GM23338 (cell line): ENCODE results near the gene FCRLA. TPM values are rescaled to one million over a fixed set of nuclear protein-coding genes. Genes with fewer than 3 reads are reported as not detected.
"Not testable (repeated sequence)": the region's sequence is repeated elsewhere in the genome, so short reads cannot be mapped to it uniquely, and the experiment has no call there.

Experiments
- ATAC-seq: fragments of 200-7000 bp; cut with Tn5 transposase; 3 replicates; pipeline ENCODE4 v1.9.1; 2020
- DNase-seq: peaks from one replicate; pipeline ENCODE4 v3.0.0-alpha.2; 2015; ENCODE audit warnings: low spot score
- H2AFZ ChIP-seq: fragments of 200-600 bp; sonication (generic); 2 replicates; pipeline ENCODE4 v1.8.0; 2016; ENCODE audit warnings: antibody characterized with exemption, mild to moderate bottlenecking, moderate library complexity
- H3F3A ChIP-seq: fragments of 200-600 bp; sonication (generic); replicated peaks from 2 replicates; pipeline ENCODE4 v1.8.0; 2017; ENCODE audit warnings: antibody characterized with exemption, mixed run types, low read depth
- H3K27ac ChIP-seq: fragments of 200-600 bp; sonication (generic); 2 replicates; pipeline ENCODE4 v1.6.1; 2016; ENCODE audit warnings: low read depth
- H3K27me3 ChIP-seq: fragments of 200-600 bp; sonication (generic); 2 replicates; pipeline ENCODE4 v1.8.0; 2016; ENCODE audit warnings: mild to moderate bottlenecking, mixed run types, moderate library complexity; ENCODE audit not compliant: insufficient read depth
- H3K36me3 ChIP-seq: fragments of 200-600 bp; sonication (generic); 2 replicates; pipeline ENCODE4 v1.8.0; 2016; ENCODE audit warnings: mild to moderate bottlenecking; ENCODE audit not compliant: insufficient read depth
- H3K4me1 ChIP-seq: fragments of 200-600 bp; sonication (generic); 2 replicates; pipeline ENCODE4 v1.8.0; 2016; ENCODE audit warnings: mild to moderate bottlenecking, moderate library complexity; ENCODE audit not compliant: insufficient read depth
- H3K4me2 ChIP-seq: fragments of 200-600 bp; sonication (generic); 2 replicates; pipeline ENCODE4 v1.7.1; 2017; ENCODE audit warnings: mixed run types
- H3K4me3 ChIP-seq: fragments of 200-600 bp; sonication (generic); 2 replicates; pipeline ENCODE4 v1.6.1; 2016; ENCODE audit warnings: mixed run types
- H3K79me2 ChIP-seq: fragments of 200-600 bp; sonication (generic); replicated peaks from 2 replicates; pipeline ENCODE4 v1.8.0; 2017; ENCODE audit warnings: mild to moderate bottlenecking; ENCODE audit not compliant: insufficient read depth
- H3K9me2 ChIP-seq: fragments of 200-600 bp; sonication (generic); 2 replicates; pipeline ENCODE4 v1.8.0; 2017; ENCODE audit not compliant: insufficient read depth
- H4K20me1 ChIP-seq: fragments of 200-600 bp; sonication (generic); replicated peaks from 2 replicates; pipeline ENCODE4 v1.8.0; 2017; ENCODE audit warnings: mild to moderate bottlenecking; ENCODE audit not compliant: insufficient read depth
- H3K27ac Mint-ChIP-seq: 2 replicates; pipeline ENCODE4 v1.8.0; 2020; ENCODE audit warnings: inconsistent platforms, mild to moderate bottlenecking, moderate library complexity, mixed read lengths
- H3K27me3 Mint-ChIP-seq: 3 replicates; pipeline ENCODE4 v1.8.0; 2022; ENCODE audit warnings: low read depth, mild to moderate bottlenecking, moderate library complexity, mixed read lengths, inconsistent platforms; ENCODE audit not compliant: insufficient read depth, poor library complexity
- H3K36me3 Mint-ChIP-seq: 3 replicates; pipeline ENCODE4 v1.8.0; 2021; ENCODE audit warnings: low read depth, mild to moderate bottlenecking, inconsistent platforms, moderate library complexity, mixed read lengths
- H3K4me1 Mint-ChIP-seq: 3 replicates; pipeline ENCODE4 v1.8.0; 2020; ENCODE audit warnings: mild to moderate bottlenecking, inconsistent platforms, mixed read lengths
- H3K4me3 Mint-ChIP-seq: 3 replicates; pipeline ENCODE4 v1.8.0; 2021; ENCODE audit warnings: moderate library complexity, mild to moderate bottlenecking, inconsistent platforms, mixed read lengths
- H3K9me3 Mint-ChIP-seq: 3 replicates; pipeline ENCODE4 v1.8.0; 2020; ENCODE audit warnings: moderate library complexity, mild to moderate bottlenecking, inconsistent platforms, mixed read lengths
- polyA plus RNA-seq: library from polyadenylated mRNA; unstranded; fragments of >200 nt; fragmentation: Nextera tagmentation; extraction: Ambion mirVana; gene quantifications from 2 replicates; pipeline ENCODE4 v1.2.1, GENCODE V29; 2016
- total RNA-seq: library from RNA; depleted of rRNA; stranded (reverse); fragments of >200 nt; shearing (Covaris generic); gene quantifications from 2 replicates; pipeline ENCODE4 v1.2.3, GENCODE V29; 2014

Gene FCRLA
- total and polyA plus RNA-seq, 2 experiments from 2014 or later, result 0.24 TPM; not detected in 1

DNA sequence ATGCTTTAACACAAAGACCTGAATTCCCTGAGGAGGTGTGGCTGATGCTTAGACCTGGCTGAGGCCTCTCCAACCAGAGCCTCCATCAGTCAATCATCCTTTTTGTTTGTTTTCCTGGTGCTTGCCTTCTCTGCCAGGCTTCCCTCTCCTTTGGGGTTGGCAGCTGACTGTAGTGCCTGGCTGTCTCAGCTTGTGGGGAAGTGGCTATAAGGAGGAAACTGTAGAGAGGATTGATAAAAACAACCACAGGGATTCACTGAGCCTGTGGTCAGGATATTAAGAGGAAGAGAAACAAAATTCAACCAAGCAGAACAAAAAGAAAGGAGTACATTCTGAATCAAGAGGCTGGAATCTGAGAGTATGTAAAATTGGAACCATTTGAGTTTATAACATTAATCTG lies 48.5 kb upstream of the FCRLA start:
- H3K27me3 ChIP-seq, H3K27me3 Mint-ChIP-seq, H3K4me1 ChIP-seq, H3K4me3 Mint-ChIP-seq, H3F3A ChIP-seq, H4K20me1 ChIP-seq, H3K4me2 ChIP-seq, H3K36me3 Mint-ChIP-seq, H3K4me3 ChIP-seq, DNase-seq, H2AFZ ChIP-seq, H3K36me3 ChIP-seq, H3K27ac Mint-ChIP-seq, H3K9me3 Mint-ChIP-seq, H3K4me1 Mint-ChIP-seq, H3K79me2 ChIP-seq, H3K27ac ChIP-seq, H3K9me2 ChIP-seq: not testable (repeated sequence)
- ATAC-seq, result peak; percentile 40; the same call in 1 of the 3 replicates

DNA sequence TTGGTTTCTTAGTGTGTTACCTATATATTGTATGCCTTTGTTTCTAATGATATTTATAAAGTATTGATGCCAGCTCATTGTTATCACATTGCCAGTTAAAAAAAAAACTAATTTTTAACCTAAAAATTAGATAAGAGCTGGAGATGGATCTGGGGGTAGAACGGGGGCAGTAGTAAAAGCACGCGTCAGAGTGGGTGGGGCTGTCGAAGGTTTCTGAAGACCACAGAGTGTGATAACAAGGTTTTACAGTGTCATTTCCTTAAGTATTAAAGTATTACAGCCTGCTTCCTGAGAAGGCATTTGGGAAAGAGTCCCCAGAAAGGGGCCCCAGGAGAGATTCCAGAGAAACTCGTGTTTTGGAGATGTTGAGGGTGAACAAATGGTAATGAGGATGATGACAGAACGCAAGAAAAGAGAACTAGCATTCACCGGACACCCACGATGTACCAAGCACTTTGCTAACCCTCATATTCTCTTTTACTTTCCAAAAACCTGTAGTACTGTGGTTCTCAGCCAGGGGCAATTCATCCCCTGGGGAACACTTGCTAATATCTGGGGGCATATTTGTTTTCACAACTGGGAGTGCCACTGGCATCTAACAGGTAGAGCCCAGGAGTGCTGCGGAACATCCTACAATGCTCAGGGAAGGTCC lies 45.2 kb upstream of the FCRLA start:
- not testable (repeated sequence) for H3F3A ChIP-seq, H3K36me3 Mint-ChIP-seq, H3K36me3 ChIP-seq, H3K27ac ChIP-seq, DNase-seq, H3K4me2 ChIP-seq, H3K4me3 ChIP-seq, H3K27ac Mint-ChIP-seq, H3K9me3 Mint-ChIP-seq, H2AFZ ChIP-seq, H3K4me1 Mint-ChIP-seq, H3K4me1 ChIP-seq, ATAC-seq, H3K9me2 ChIP-seq, H3K79me2 ChIP-seq, H3K27me3 ChIP-seq, H3K27me3 Mint-ChIP-seq, H3K4me3 Mint-ChIP-seq, H4K20me1 ChIP-seq

DNA sequence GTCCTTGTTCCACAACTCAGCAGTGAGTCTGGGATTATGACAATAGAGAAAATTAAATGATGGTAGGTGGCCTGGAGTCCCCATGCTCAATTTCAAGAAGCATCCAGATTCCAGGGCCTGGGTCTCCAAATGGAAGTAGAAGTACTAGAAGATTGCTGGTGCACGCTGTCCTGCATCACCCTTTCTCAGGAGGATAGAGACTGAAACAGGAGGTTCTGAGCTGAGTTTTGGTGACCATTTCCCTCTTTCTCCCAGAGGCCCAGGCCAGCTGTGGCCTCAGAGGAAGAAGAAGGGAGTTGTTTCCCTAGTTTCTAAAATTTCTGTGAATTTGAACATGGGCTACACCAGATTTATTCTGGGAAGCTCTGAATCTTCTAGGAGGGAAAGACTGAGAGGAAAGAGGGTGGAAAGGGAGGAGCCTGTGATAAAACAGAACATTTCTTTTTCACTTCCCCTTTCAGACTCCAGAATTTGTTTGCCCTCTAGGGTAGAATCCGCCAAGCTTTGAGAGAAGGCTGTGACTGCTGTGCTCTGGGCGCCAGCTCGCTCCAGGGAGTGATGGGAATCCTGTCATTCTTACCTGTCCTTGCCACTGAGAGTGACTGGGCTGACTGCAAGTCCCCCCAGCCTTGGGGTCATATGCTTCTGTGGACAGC lies 44.2 kb upstream of the FCRLA start, which contains the start of gene FCGR2B:
Gene FCGR2B (plus strand): TSS at position 460 of the 656 bp plus-strand sequence. CDS start 99 bp downstream, at position 559.
- not testable (repeated sequence) for H3K79me2 ChIP-seq, H3K36me3 ChIP-seq, H3K9me2 ChIP-seq, H3K9me3 Mint-ChIP-seq, H3K27me3 Mint-ChIP-seq, H3K4me3 Mint-ChIP-seq, DNase-seq, H3K4me1 ChIP-seq, H3K27ac ChIP-seq, H4K20me1 ChIP-seq, H3K4me3 ChIP-seq, H3K36me3 Mint-ChIP-seq, H3K4me2 ChIP-seq, H2AFZ ChIP-seq, H3K4me1 Mint-ChIP-seq, ATAC-seq, H3F3A ChIP-seq, H3K27me3 ChIP-seq, H3K27ac Mint-ChIP-seq

DNA sequence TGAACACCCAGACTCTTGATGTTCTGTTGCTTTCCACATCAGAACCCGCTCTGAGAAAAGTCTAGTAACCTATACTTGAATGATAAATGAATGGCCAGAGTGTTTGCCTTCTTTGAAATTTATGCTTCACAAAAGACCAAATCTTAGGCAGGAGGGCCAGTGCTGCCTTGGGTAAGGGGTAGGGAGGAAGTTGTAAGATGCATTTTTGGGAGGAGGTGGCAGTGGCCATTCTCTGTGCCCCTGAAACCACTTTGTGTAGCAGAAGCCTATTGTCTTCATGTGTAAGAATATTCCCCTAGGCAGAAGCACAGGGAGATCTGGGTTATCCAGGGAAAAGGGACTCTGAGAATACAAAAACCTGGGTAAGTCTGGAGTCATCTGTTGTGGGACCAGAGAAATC lies 43.5 kb upstream of the FCRLA start:
- H3K36me3 Mint-ChIP-seq, H3K79me2 ChIP-seq, H3K4me1 Mint-ChIP-seq, H4K20me1 ChIP-seq, H3K27me3 Mint-ChIP-seq, H3K4me2 ChIP-seq, H3K27ac ChIP-seq, H3K36me3 ChIP-seq, DNase-seq, H2AFZ ChIP-seq, H3F3A ChIP-seq, H3K4me3 Mint-ChIP-seq, H3K4me1 ChIP-seq, H3K4me3 ChIP-seq, H3K27ac Mint-ChIP-seq, H3K9me3 Mint-ChIP-seq, H3K9me2 ChIP-seq, ATAC-seq, H3K27me3 ChIP-seq: not testable (repeated sequence)

DNA sequence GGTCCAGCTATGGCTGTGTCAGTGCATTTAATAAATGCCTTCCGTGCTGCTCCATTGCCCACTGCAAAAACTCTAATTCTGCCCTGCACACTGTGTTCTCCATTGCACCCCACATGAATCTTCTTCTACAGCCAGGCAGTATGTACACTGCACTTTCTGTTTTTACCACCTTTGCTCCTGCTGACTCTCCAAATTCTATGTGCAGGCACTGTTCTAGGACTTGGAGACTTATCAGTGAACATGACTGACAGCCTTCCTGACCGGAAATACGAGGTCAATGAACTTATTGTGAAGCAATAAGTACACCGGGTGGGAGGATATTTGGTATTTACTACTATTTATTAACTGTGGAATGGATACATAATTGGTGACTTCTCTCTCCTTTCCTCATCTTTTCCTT lies 42.3 kb upstream of the FCRLA start:
- H3K4me1 ChIP-seq, H2AFZ ChIP-seq, H3K4me1 Mint-ChIP-seq, ATAC-seq, DNase-seq, H3K79me2 ChIP-seq, H3K36me3 Mint-ChIP-seq, H3K27me3 ChIP-seq, H3K27ac Mint-ChIP-seq, H3K27me3 Mint-ChIP-seq, H3K36me3 ChIP-seq, H3K4me2 ChIP-seq, H3K9me3 Mint-ChIP-seq, H4K20me1 ChIP-seq, H3F3A ChIP-seq, H3K4me3 ChIP-seq, H3K27ac ChIP-seq, H3K4me3 Mint-ChIP-seq, H3K9me2 ChIP-seq: not testable (repeated sequence)

DNA sequence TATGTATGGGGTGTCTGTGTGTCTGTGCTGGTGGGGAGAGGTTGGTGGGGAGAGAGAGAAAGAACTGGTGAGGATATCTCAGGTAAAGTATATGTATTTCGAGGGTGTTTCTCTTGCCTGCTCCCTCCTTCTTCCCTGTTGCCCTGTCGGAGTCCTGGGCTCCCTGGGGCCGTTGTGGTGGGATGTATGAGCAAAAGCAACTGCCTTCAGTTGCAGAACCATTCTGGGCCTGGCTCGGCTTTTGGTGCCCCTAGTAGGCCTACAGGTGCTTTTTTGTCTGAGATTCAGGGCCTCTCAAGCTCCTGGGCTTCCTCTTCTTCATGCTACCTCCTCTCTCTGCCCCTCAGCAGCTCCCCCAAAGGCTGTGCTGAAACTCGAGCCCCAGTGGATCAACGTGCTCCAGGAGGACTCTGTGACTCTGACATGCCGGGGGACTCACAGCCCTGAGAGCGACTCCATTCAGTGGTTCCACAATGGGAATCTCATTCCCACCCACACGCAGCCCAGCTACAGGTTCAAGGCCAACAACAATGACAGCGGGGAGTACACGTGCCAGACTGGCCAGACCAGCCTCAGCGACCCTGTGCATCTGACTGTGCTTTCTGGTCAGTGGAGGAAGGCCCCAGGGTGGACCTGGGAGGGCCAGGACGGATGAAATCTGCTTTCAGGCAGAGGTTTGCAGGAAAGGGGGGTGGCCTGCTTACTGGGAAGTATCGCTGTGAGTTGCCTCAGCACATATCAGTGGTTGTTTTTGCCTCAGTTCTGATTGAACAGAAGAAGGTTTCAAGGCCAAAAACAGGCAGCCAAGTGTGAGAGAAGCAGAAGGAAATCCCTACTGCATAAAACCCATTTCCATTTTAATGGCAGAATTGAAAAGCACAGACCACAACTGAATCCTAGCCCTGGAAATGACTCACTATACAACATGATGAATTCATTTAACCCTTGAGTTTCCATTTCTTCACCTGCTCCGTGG lies 35.7 kb upstream of the FCRLA start:
- peak; percentile 62 for ATAC-seq
- H3K36me3 Mint-ChIP-seq, H4K20me1 ChIP-seq, H3K36me3 ChIP-seq, H3K27me3 ChIP-seq, H3K27ac ChIP-seq, H3K4me1 ChIP-seq, H3K27me3 Mint-ChIP-seq, H3K4me3 ChIP-seq, H3F3A ChIP-seq, H3K9me3 Mint-ChIP-seq, H3K9me2 ChIP-seq, H3K79me2 ChIP-seq: not testable (repeated sequence)
- Mint-ChIP-seq H3K4me1 (peaks cover 15% of the 10 kb centered on the region), H3K27ac (peak overlapping the region; percentile 9; the same call in 1 of the 2 replicates), H3K4me3 (peak overlapping the region; percentile 6; the same call in 1 of the 3 replicates)
- peak overlapping the region; percentile 57; the same call in 1 of the 2 replicates for H3K4me2 ChIP-seq
- peak; percentile 30 for DNase-seq
- peak overlapping the region; percentile 84 for H2AFZ ChIP-seq
